PC-9 (cell line): ENCODE data around the gene TMCC2.

ENCODE experiments used
- CTCF ChIP-seq: fragments of 200-600 bp; sonication (generic); conservative IDR thresholded peaks from 2 replicates; pipeline ENCODE4 v1.6.1; 2017; ENCODE audit warnings: mixed run types, antibody characterized with exemption, mild to moderate bottlenecking, moderate library complexity
- EZH2 ChIP-seq: fragments of 200-600 bp; sonication (generic); IDR thresholded peaks from 2 replicates; pipeline ENCODE4 v1.8.0; 2017; ENCODE audit warnings: antibody characterized with exemption, low read depth

- no peak for TF ChIP-seq CTCF
- no peak for TF ChIP-seq EZH2
Observed at GRCh38 chr1:205306929-205307566, 79.3 kb downstream of the TMCC2 start.
